Measurements from ENCODE around the gene RP9. TPM values are rescaled to one million over a fixed set of nuclear protein-coding genes. Genes with fewer than 3 reads are reported as not detected.

The RP9 gene
- total and polyA plus RNA-seq, 2 of the 4 experiments (the other 2 are of a cell fraction) = 9.5 to 18.1 TPM

GRCh38 chr7:33137103-33137502 lies 27.9 kb upstream of the RP9 start:
- CTCF ChIA-PET = no interaction called here
- ATAC-seq (ENCODE audit: low read depth) = no peak
- Histone ChIP-seq H3K4me1 (ENCODE audit: control insufficient read depth, insufficient read depth, low read length) (peaks cover 2% of the 10 kb centered on the region; the same call in 1 of the 2 replicates), H3K36me3 (ENCODE audit: control insufficient read depth, insufficient read depth, low read length) (no peaks in the 10 kb centered on the region), H2BK15ac (ENCODE audit: low read depth, low read length) (no peak overlapping the region), H4K20me1 (ENCODE audit: insufficient read depth, low read length) (no peaks in the 10 kb centered on the region), H2BK5ac (ENCODE audit: low read depth, low read length, poor library complexity, severe bottlenecking) (no peak overlapping the region), H2BK120ac (ENCODE audit: low read depth, low read length) (no peak overlapping the region), H3K23ac (ENCODE audit: low read depth, low read length) (no peak overlapping the region), H2BK20ac (ENCODE audit: low read depth, low read length) (no peak overlapping the region), H3K18ac (ENCODE audit: low read depth, low read length) (no peak overlapping the region), H3K4ac (ENCODE audit: low read depth, low read length) (no peak overlapping the region), H3K56ac (ENCODE audit: extremely low read depth, insufficient read depth, low read length) (no peak overlapping the region), H2AK9ac (replicated peaks; ENCODE audit: low read depth, low read length, poor library complexity) (no peak overlapping the region), H2AFZ (replicated peaks; ENCODE audit: low read length, poor library complexity) (no peak overlapping the region), H3K9ac (ENCODE audit: low read depth, low read length) (no peak overlapping the region), H3K4me3 (ENCODE audit: insufficient read depth, low read depth, low read length) (no peak overlapping the region), H3K4me2 (ENCODE audit: low read depth, low read length) (no peak overlapping the region), H3K9me1 (ENCODE audit: insufficient read depth, low read length) (no peaks in the 10 kb centered on the region), H3K79me1 (ENCODE audit: low read depth in 1 of 2, low read length in 2 of 2) (peaks cover 0 to 4% of the 10 kb centered on the region in 2 experiments; a peak in 2 of 4 replicates), H4K5ac (ENCODE audit: low read depth, low read length) (no peak overlapping the region), H2AK5ac (ENCODE audit: low read depth, low read length) (no peak overlapping the region), H4K8ac (ENCODE audit: low read depth in 2 of 2, low read length in 2 of 2) (no peak overlapping the region), H3K27ac (ENCODE audit: insufficient read depth, low read length) (no peak overlapping the region), H3K27me3 (ENCODE audit: control insufficient read depth, insufficient read depth, low read length) (no peaks in the 10 kb centered on the region), H4K91ac (ENCODE audit: insufficient read depth, low read depth, low read length) (no peak overlapping the region), H3K9me3 (ENCODE audit: control insufficient read depth, insufficient read depth, low read length) (no peaks in the 10 kb centered on the region), H3K14ac (replicated peaks; ENCODE audit: low read depth, low read length) (no peak overlapping the region)
- no peak for DNase-seq
- POLR2A ChIA-PET (ENCODE audit: unreplicated experiment) = no interaction called here
- dilution Hi-C loops (cut with HindIII; ENCODE audit: low sequenced_read_pairs, unreplicated experiment) (no loop called here), in situ Hi-C loops (cut with MboI; ENCODE audit: low sequenced_read_pairs) (no loop called here), intact Hi-C loops (cut with micrococcal nuclease) (no loop called here)
- 78% methylated on average over 5 of the region's 15 CpGs; no CpG with 5 or more reads in 1 of the 2 experiments for WGBS, 2 experiments (ENCODE audit: extremely low coverage in 2 of 2, insufficient read length in 1 of 2)
- no TSS peak for BruUV-seq (replicated peaks)
- TF ChIP-seq USF2 (IDR thresholded peaks at IDR 0.05; ENCODE audit: low read depth, low read length) (no peak), NFE2L2 (IDR thresholded peaks at IDR 0.05; ENCODE audit: low read depth, low read length) (no peak), POLR2A (IDR thresholded peaks at IDR 0.05; ENCODE audit: low read depth, low read length) (no peak), RAD21 (IDR thresholded peaks at IDR 0.05; ENCODE audit: low read length) (no peak), BHLHE40 (IDR thresholded peaks at IDR 0.05; ENCODE audit: low read depth, low read length) (no peak), MAZ (IDR thresholded peaks at IDR 0.05; ENCODE audit: borderline replicate concordance, low read depth, low read length) (no peak), CEBPB (IDR thresholded peaks at IDR 0.05; ENCODE audit: low read depth, low read length) (no peak), MAFK (IDR thresholded peaks at IDR 0.05; ENCODE audit: low read depth, low read length) (no peak), ELK1 (IDR thresholded peaks at IDR 0.05; ENCODE audit: borderline replicate concordance, low read depth, low read length) (no peak), CHD1 (IDR thresholded peaks at IDR 0.05; ENCODE audit: low read depth, low read length) (no peak), SMC3 (IDR thresholded peaks at IDR 0.05; ENCODE audit: low read depth, low read length) (no peak), FOS (IDR thresholded peaks at IDR 0.05; ENCODE audit: low read depth, low read length) (no peak), RFX5 (IDR thresholded peaks at IDR 0.05; ENCODE audit: low read depth, low read length) (no peak), CTCF (conservative IDR thresholded peaks at IDR 0.05; ENCODE audit: low read depth, low read length) (no peak), MXI1 (IDR thresholded peaks at IDR 0.05; ENCODE audit: borderline replicate concordance, low read depth, low read length) (no peak)
